Measurements from ENCODE around the gene SLC24A5. TPM values are rescaled to one million over a fixed set of nuclear protein-coding genes. Genes with fewer than 3 reads are reported as not detected.

The SLC24A5 gene
- total RNA-seq, 1 donor from 2014 or later: not detected

- no peak for TF ChIP-seq CTCF (conservative IDR thresholded peaks at IDR 0.05)
- no peak within 1 kb of the TSS for H3K4me3 Mint-ChIP-seq
- H3K27me3 Mint-ChIP-seq (ENCODE audit: low read depth): peaks cover 55% of the 10 kb centered on the region
- no peaks in the 10 kb centered on the region for H3K4me1 Mint-ChIP-seq
- DNase-seq (ENCODE audit: low read depth, low spot score): no peak
- no peaks in the 10 kb centered on the region for H3K9me3 Mint-ChIP-seq
- no peak within 1 kb of the TSS for H3K27ac Mint-ChIP-seq (ENCODE audit: unreplicated experiment)
- H3K36me3 Mint-ChIP-seq (ENCODE audit: low read depth): no peaks in the 10 kb centered on the region
These were observed 70.9 kb downstream of the SLC24A5 start, which contains the start of gene CTXN2 for GRCh38 chr15:48191574-48192225. Gene CTXN2 (plus strand): TSS chr15:48191665. CDS start chr15:48201301, 9,636 bp downstream.

Other genes with a start within 250 kb of the SLC24A5 start
- gene MYEF2, start 57.3 kb downstream of the SLC24A5 start, total RNA-seq: 110 and 111 TPM in 2 replicates
- gene CTXN2, start 70.7 kb downstream of the SLC24A5 start, total RNA-seq: 0.18 and 0.26 TPM in 2 replicates
- gene SLC12A1, start 85.3 kb downstream of the SLC24A5 start, total RNA-seq: 0.16 and 0.20 TPM in 2 replicates
- gene DUT, start 210.4 kb downstream of the SLC24A5 start, total RNA-seq: 132 and 137 TPM in 2 replicates

Data from neural crest cell (in vitro differentiated cells).